Cardiac septum (tissue), 1 donor: ENCODE results near the gene MTMR4. TPM values are rescaled to one million over a fixed set of nuclear protein-coding genes. Genes with fewer than 3 reads are reported as not detected.

Experiments
- DNase-seq: peaks from one replicate; pipeline ENCODE4 v3.0.0-alpha.2; 2020; ENCODE audit warnings: low spot score
- intact Hi-C: fragments of 100-400 bp; cut with DNase I; formaldehyde crosslinking; loops from one replicate; pipeline ENCODE4 v1.14.0; 2022
- total RNA-seq: library from RNA; stranded (reverse); fragmentation: NEBNext Ultra II Directional; extraction: Animal tissue kit (Norgen Biotek cat#: 25700); gene quantifications from one replicate; pipeline ENCODE4 v1.2.1, GENCODE V29; 2021
- donor health status: DM: no; HTN: no; CAD: no.

Gene MTMR4
- total RNA-seq, 1 donor from 2014 or later, result 23.4 TPM

GRCh38 chr17:58528443-58528842 lies 14.0 kb upstream of the MTMR4 start:
- no peak for DNase-seq
- intact Hi-C loops, result loop anchor here (10.0 kb wide), 2 partner anchors 166 to 686 kb away; partner anchors contain the start of genes RAD51C, SMG8 and TEX14

- intact Hi-C loops, result loop anchor here (10.0 kb wide), 2 partner anchors 167 to 687 kb away; partner anchors contain the start of genes RAD51C, SMG8 and TEX14
- DNase-seq, result no peak
Measured at GRCh38 chr17:58527949-58528348, 13.5 kb upstream of the MTMR4 start.

GRCh38 chr17:58527306-58527705 lies 12.9 kb upstream of the MTMR4 start:
- no peak for DNase-seq
- intact Hi-C loops, result loop anchor here (10.0 kb wide), 2 partner anchors 167 to 687 kb away; partner anchors contain the start of genes RAD51C, SMG8 and TEX14

- intact Hi-C loops, result loop anchor here (10.0 kb wide), 2 partner anchors 170 to 690 kb away; partner anchors contain the start of genes RAD51C, SMG8 and TEX14
- no peak for DNase-seq
Measured at GRCh38 chr17:58525239-58525638, 10.8 kb upstream of the MTMR4 start.

- DNase-seq, result no peak
- intact Hi-C loops, result loop anchor here (10.0 kb wide), 2 partner anchors 173 to 693 kb away; partner anchors contain the start of genes RAD51C, SMG8 and TEX14
Measured at GRCh38 chr17:58521680-58522079, 7.2 kb upstream of the MTMR4 start.

GRCh38 chr17:58520843-58521430 lies 6.5 kb upstream of the MTMR4 start:
- intact Hi-C loops, result loop anchor here (10.0 kb wide), 2 partner anchors 174 to 694 kb away; partner anchors contain the start of genes RAD51C, SMG8 and TEX14
- DNase-seq, result no peak

- peak; percentile 100 for DNase-seq
- intact Hi-C loops, result loop anchor here (1.0 to 10.0 kb wide), 5 partner anchors 69 to 1187 kb away; partner anchors contain the start of genes PTRH2, SUPT4H1 and VMP1
Measured at GRCh38 chr17:58517928-58518609, 3.6 kb upstream of the MTMR4 start.

GRCh38 chr17:58517378-58517927 lies 3.0 kb upstream of the MTMR4 start:
- no peak for DNase-seq
- intact Hi-C loops, result loop anchor here (5.0 to 10.0 kb wide), 3 partner anchors 70 to 1187 kb away; partner anchors contain the start of genes PTRH2, SUPT4H1 and VMP1

- DNase-seq, result no peak
- intact Hi-C loops, result loop anchor here (5.0 to 10.0 kb wide), 3 partner anchors 70 to 1188 kb away; partner anchors contain the start of genes PTRH2, SUPT4H1 and VMP1
Measured at GRCh38 chr17:58516644-58517377, 2.4 kb upstream of the MTMR4 start.

- intact Hi-C loops, result loop anchor here (5.0 to 10.0 kb wide), 3 partner anchors 72 to 1190 kb away; partner anchors contain the start of genes PTRH2, SUPT4H1 and VMP1
Measured at GRCh38 chr17:58515286-58515685, 848 bp upstream of the MTMR4 start.

GRCh38 chr17:58514770-58515157 lies 326 bp upstream of the MTMR4 start:
- intact Hi-C loops, result loop anchor here (5.0 to 10.0 kb wide), 3 partner anchors 73 to 1190 kb away; partner anchors contain the start of genes PTRH2, SUPT4H1 and VMP1

More at GRCh38 chr17:58515286-58515685, 848 bp upstream of the MTMR4 start:
- DNase-seq, result no peak

GRCh38 chr17:58513267-58513964 lies 1.0 kb downstream of the MTMR4 start:
- intact Hi-C loops, result loop anchor here (10.0 kb wide), 1 partner anchor 1191 kb away; the partner anchor contains the start of genes PTRH2 and VMP1
- no peak for DNase-seq

More at GRCh38 chr17:58514770-58515157, 326 bp upstream of the MTMR4 start:
- no peak for DNase-seq

- intact Hi-C loops, result loop anchor here (10.0 kb wide), 1 partner anchor 1195 kb away; the partner anchor contains the start of genes PTRH2 and VMP1
- no peak for DNase-seq
Measured at GRCh38 chr17:58510075-58510474, 4.4 kb downstream of the MTMR4 start.

- intact Hi-C loops, result no loop called here
- no peak for DNase-seq
Measured at GRCh38 chr17:58508341-58509067, 5.9 kb downstream of the MTMR4 start.

- intact Hi-C loops, result no loop called here
- DNase-seq, result peak; percentile 87
Measured at GRCh38 chr17:58507123-58507634, 7.3 kb downstream of the MTMR4 start.

- intact Hi-C loops, result no loop called here
- DNase-seq, result no peak
Measured at GRCh38 chr17:58506354-58507080, 7.9 kb downstream of the MTMR4 start.

GRCh38 chr17:58504826-58505351 lies 9.5 kb downstream of the MTMR4 start:
- intact Hi-C loops, result no loop called here
- DNase-seq, result no peak
